ENCODE data around the gene KREMEN1. TPM values are rescaled to one million over a fixed set of nuclear protein-coding genes. Genes with fewer than 3 reads are reported as not detected.

The KREMEN1 gene
- total RNA-seq, 1 experiment from 2014 or later, result 2.2 TPM

- H3K27me3 ChIP-seq (ENCODE audit: control insufficient read depth, insufficient read depth, low read length), result no peaks in the 10 kb centered on the region
- no TSS peak for BruUV-seq (replicated peaks)
- ChIA-PET CTCF (no interaction called here), POLR2A (no interaction called here)
- DNase-seq (ENCODE audit: low read depth, low spot score), result no peak
- ATAC-seq, result no peak
- no peaks in the 10 kb centered on the region for H3K4me1 ChIP-seq (ENCODE audit: control insufficient read depth, insufficient read depth, low read length)
- H3K9me3 ChIP-seq (ENCODE audit: control insufficient read depth, insufficient read depth, low read depth, low read length), result no peaks in the 10 kb centered on the region
- intact Hi-C loops (cut with micrococcal nuclease; ENCODE audit: unreplicated experiment) (no loop called here), in situ Hi-C loops (cut with HindIII; ENCODE audit: low pct_unique_long_range_greater_than_20kb, low sequenced_read_pairs) (no loop called here)
- no peaks in the 10 kb centered on the region for H3K36me3 ChIP-seq (ENCODE audit: control insufficient read depth, insufficient read depth, low read length)
- no peak overlapping the region for H3K27ac ChIP-seq (ENCODE audit: low read length)
- H3K4me3 ChIP-seq (ENCODE audit: low read depth in 2 of 2, low read length in 2 of 2), result no peak overlapping the region
- TF ChIP-seq TCF7L2 (IDR thresholded peaks at IDR 0.05; ENCODE audit: low read depth, low read length) (no peak), POLR2AphosphoS5 (IDR thresholded peaks at IDR 0.05; ENCODE audit: low read depth, low read length) (no peak), SIN3A (IDR thresholded peaks at IDR 0.05; ENCODE audit: borderline replicate concordance, insufficient read depth, low read depth, low read length) (no peak)
- TF ChIP-seq, protein P1, sequence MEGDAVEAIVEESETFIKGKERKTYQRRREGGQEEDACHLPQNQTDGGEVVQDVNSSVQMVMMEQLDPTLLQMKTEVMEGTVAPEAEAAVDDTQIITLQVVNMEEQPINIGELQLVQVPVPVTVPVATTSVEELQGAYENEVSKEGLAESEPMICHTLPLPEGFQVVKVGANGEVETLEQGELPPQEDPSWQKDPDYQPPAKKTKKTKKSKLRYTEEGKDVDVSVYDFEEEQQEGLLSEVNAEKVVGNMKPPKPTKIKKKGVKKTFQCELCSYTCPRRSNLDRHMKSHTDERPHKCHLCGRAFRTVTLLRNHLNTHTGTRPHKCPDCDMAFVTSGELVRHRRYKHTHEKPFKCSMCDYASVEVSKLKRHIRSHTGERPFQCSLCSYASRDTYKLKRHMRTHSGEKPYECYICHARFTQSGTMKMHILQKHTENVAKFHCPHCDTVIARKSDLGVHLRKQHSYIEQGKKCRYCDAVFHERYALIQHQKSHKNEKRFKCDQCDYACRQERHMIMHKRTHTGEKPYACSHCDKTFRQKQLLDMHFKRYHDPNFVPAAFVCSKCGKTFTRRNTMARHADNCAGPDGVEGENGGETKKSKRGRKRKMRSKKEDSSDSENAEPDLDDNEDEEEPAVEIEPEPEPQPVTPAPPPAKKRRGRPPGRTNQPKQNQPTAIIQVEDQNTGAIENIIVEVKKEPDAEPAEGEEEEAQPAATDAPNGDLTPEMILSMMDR (IDR thresholded peaks at IDR 0.05), result no peak
- TF ChIP-seq, protein P2, sequence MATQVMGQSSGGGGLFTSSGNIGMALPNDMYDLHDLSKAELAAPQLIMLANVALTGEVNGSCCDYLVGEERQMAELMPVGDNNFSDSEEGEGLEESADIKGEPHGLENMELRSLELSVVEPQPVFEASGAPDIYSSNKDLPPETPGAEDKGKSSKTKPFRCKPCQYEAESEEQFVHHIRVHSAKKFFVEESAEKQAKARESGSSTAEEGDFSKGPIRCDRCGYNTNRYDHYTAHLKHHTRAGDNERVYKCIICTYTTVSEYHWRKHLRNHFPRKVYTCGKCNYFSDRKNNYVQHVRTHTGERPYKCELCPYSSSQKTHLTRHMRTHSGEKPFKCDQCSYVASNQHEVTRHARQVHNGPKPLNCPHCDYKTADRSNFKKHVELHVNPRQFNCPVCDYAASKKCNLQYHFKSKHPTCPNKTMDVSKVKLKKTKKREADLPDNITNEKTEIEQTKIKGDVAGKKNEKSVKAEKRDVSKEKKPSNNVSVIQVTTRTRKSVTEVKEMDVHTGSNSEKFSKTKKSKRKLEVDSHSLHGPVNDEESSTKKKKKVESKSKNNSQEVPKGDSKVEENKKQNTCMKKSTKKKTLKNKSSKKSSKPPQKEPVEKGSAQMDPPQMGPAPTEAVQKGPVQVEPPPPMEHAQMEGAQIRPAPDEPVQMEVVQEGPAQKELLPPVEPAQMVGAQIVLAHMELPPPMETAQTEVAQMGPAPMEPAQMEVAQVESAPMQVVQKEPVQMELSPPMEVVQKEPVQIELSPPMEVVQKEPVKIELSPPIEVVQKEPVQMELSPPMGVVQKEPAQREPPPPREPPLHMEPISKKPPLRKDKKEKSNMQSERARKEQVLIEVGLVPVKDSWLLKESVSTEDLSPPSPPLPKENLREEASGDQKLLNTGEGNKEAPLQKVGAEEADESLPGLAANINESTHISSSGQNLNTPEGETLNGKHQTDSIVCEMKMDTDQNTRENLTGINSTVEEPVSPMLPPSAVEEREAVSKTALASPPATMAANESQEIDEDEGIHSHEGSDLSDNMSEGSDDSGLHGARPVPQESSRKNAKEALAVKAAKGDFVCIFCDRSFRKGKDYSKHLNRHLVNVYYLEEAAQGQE (IDR thresholded peaks at IDR 0.05; ENCODE audit: insufficient read depth in 1 of 2, low read depth in 2 of 2, low read length in 1 of 2), result no peak
Observed at GRCh38 chr22:29130476-29130875, 57.6 kb downstream of the KREMEN1 start.

- CTCF ChIA-PET, result no interaction called here
- intact Hi-C loops (cut with micrococcal nuclease; ENCODE audit: unreplicated experiment), result no loop called here
Observed at GRCh38 chr22:29133603-29134133, 60.8 kb downstream of the KREMEN1 start.

More at GRCh38 chr22:29133603-29134133, 60.8 kb downstream of the KREMEN1 start:
- H3K27me3 ChIP-seq (ENCODE audit: control insufficient read depth, insufficient read depth, low read length), result no peaks in the 10 kb centered on the region
- TF ChIP-seq, protein P1 (IDR thresholded peaks at IDR 0.05), result no peak
- no peak for TF ChIP-seq POLR2AphosphoS5 (IDR thresholded peaks at IDR 0.05; ENCODE audit: low read depth, low read length)
- TF ChIP-seq, protein P2 (IDR thresholded peaks at IDR 0.05; ENCODE audit: insufficient read depth in 1 of 2, low read depth in 2 of 2, low read length in 1 of 2), result no peak
- TF ChIP-seq SIN3A (IDR thresholded peaks at IDR 0.05; ENCODE audit: borderline replicate concordance, insufficient read depth, low read depth, low read length), result no peak
- TF ChIP-seq TCF7L2 (IDR thresholded peaks at IDR 0.05; ENCODE audit: low read depth, low read length), result no peak
- no peak overlapping the region for H3K4me3 ChIP-seq (ENCODE audit: low read depth in 2 of 2, low read length in 2 of 2)
- no peaks in the 10 kb centered on the region for H3K9me3 ChIP-seq (ENCODE audit: control insufficient read depth, insufficient read depth, low read depth, low read length)
- in situ Hi-C loops (cut with HindIII; ENCODE audit: low pct_unique_long_range_greater_than_20kb, low sequenced_read_pairs), result no loop called here
- POLR2A ChIA-PET, result no interaction called here
- no peak overlapping the region for H3K27ac ChIP-seq (ENCODE audit: low read length)
- no peaks in the 10 kb centered on the region for H3K4me1 ChIP-seq (ENCODE audit: control insufficient read depth, insufficient read depth, low read length)
- no peaks in the 10 kb centered on the region for H3K36me3 ChIP-seq (ENCODE audit: control insufficient read depth, insufficient read depth, low read length)
- no peak for ATAC-seq
- no peak for DNase-seq (ENCODE audit: low read depth, low spot score)
- BruUV-seq (replicated peaks), result no TSS peak
